Colonic mucosa (tissue), 4 donors: ENCODE data around the gene C7orf57. TPM values are rescaled to one million over a fixed set of nuclear protein-coding genes. Genes with fewer than 3 reads are reported as not detected.

ENCODE experiments used
- DNase-seq: peaks from one replicate; pipeline ENCODE4 v3.0.0-alpha.2; 2020
- H3K27ac ChIP-seq: fragments of 200-600 bp; one replicate; pipeline ENCODE4 v1.8.0; 2021
- H3K27me3 ChIP-seq: fragments of 200-600 bp; one replicate; pipeline ENCODE4 v1.8.0; 2021
- H3K36me3 ChIP-seq: fragments of 200-600 bp; one replicate; pipeline ENCODE4 v1.8.0; 2021
- H3K4me1 ChIP-seq: fragments of 200-600 bp; one replicate; pipeline ENCODE4 v1.8.0; 2021; ENCODE audit warnings: mild to moderate bottlenecking
- H3K4me3 ChIP-seq: fragments of 200-600 bp; one replicate; pipeline ENCODE4 v1.8.0; 2021
- H3K9ac ChIP-seq, 2 donors: one replicate each; pipeline ENCODE4 v1.7.0; 2013; ENCODE audit warnings: control low read depth in 2 of 2, low read depth in 2 of 2, low read length in 2 of 2
- H3K9me3 ChIP-seq: fragments of 200-600 bp; one replicate; pipeline ENCODE4 v1.8.0; 2021
- CTCF ChIP-seq: fragments of 200-600 bp; IDR thresholded peaks from one replicate; pipeline ENCODE4 v1.8.0; 2022; ENCODE audit warnings: antibody characterized with exemption, mild to moderate bottlenecking
- intact Hi-C: fragments of 100-400 bp; cut with DNase I; formaldehyde crosslinking; loops from one replicate; pipeline ENCODE4 v1.14.1; 2022
- total RNA-seq, 2 donors: library from RNA; stranded (reverse); fragmentation: NEBNext Ultra II Directional in 1 of 2; extraction: Animal tissue kit (Norgen Biotek cat#: 25700) in 1 of 2; gene quantifications; one replicate each; pipeline ENCODE4 v1.2.1, GENCODE V29; 2021
- donor health status: healthy.
- donor health status: DM: no; HTN: no; CAD: no.
- donor health status: DM: no; HTN: no; CAD: no.

The C7orf57 gene
- total RNA-seq, 2 donors from 2014 or later, result 0.24 TPM; not detected in 1

GRCh38 chr7:48006866-48007265 lies 28.5 kb upstream of the C7orf57 start:
- TF ChIP-seq CTCF, result no peak
- H3K27me3 ChIP-seq, result no peaks in the 10 kb centered on the region
- no peaks in the 10 kb centered on the region for H3K9me3 ChIP-seq
- no peaks in the 10 kb centered on the region for H3K36me3 ChIP-seq
- no peak overlapping the region for H3K4me3 ChIP-seq
- no peaks in the 10 kb centered on the region for H3K4me1 ChIP-seq
- no peak for DNase-seq
- no peak overlapping the region for H3K27ac ChIP-seq
- H3K9ac ChIP-seq, result no peak overlapping the region
- intact Hi-C loops, result no loop called here

GRCh38 chr7:48009257-48009656 lies 26.1 kb upstream of the C7orf57 start:
- Histone ChIP-seq H3K9ac (no peak overlapping the region), H3K27ac (no peak overlapping the region), H3K4me3 (no peak overlapping the region), H3K4me1 (no peaks in the 10 kb centered on the region), H3K9me3 (no peaks in the 10 kb centered on the region), H3K36me3 (no peaks in the 10 kb centered on the region), H3K27me3 (no peaks in the 10 kb centered on the region)
- no peak for DNase-seq
- intact Hi-C loops, result no loop called here
- no peak for TF ChIP-seq CTCF

- no peak for TF ChIP-seq CTCF
- Histone ChIP-seq H3K36me3 (no peaks in the 10 kb centered on the region), H3K27me3 (no peaks in the 10 kb centered on the region), H3K9ac (no peak overlapping the region), H3K27ac (no peak overlapping the region), H3K4me1 (no peaks in the 10 kb centered on the region), H3K4me3 (no peak overlapping the region), H3K9me3 (no peaks in the 10 kb centered on the region)
- DNase-seq, result no peak
- intact Hi-C loops, result no loop called here
Measured at GRCh38 chr7:48009954-48010353, 25.4 kb upstream of the C7orf57 start.

- H3K36me3 ChIP-seq, result no peaks in the 10 kb centered on the region
- H3K4me3 ChIP-seq, result no peak overlapping the region
- no peaks in the 10 kb centered on the region for H3K4me1 ChIP-seq
- intact Hi-C loops, result no loop called here
- no peak overlapping the region for H3K27ac ChIP-seq
- H3K9ac ChIP-seq, result no peak overlapping the region
- H3K27me3 ChIP-seq, result no peaks in the 10 kb centered on the region
- no peak for TF ChIP-seq CTCF
- no peaks in the 10 kb centered on the region for H3K9me3 ChIP-seq
- DNase-seq, result no peak
Measured at GRCh38 chr7:48011323-48011722, 24.0 kb upstream of the C7orf57 start.

- TF ChIP-seq CTCF, result no peak
- H3K36me3 ChIP-seq, result no peaks in the 10 kb centered on the region
- no peak overlapping the region for H3K27ac ChIP-seq
- no peaks in the 10 kb centered on the region for H3K4me1 ChIP-seq
- intact Hi-C loops, result no loop called here
- H3K9ac ChIP-seq, result no peak overlapping the region
- no peaks in the 10 kb centered on the region for H3K27me3 ChIP-seq
- DNase-seq, result no peak
- H3K4me3 ChIP-seq, result no peak overlapping the region
- H3K9me3 ChIP-seq, result no peaks in the 10 kb centered on the region
Measured at GRCh38 chr7:48011951-48012350, 23.4 kb upstream of the C7orf57 start.

GRCh38 chr7:48016641-48017040 lies 18.7 kb upstream of the C7orf57 start:
- no peak for TF ChIP-seq CTCF

More at GRCh38 chr7:48016641-48017040, 18.7 kb upstream of the C7orf57 start:
- Histone ChIP-seq H3K4me3 (no peak overlapping the region), H3K27ac (no peak overlapping the region), H3K9me3 (no peaks in the 10 kb centered on the region), H3K36me3 (no peaks in the 10 kb centered on the region), H3K4me1 (no peaks in the 10 kb centered on the region), H3K27me3 (no peaks in the 10 kb centered on the region), H3K9ac (no peak overlapping the region)
- no peak for DNase-seq
- intact Hi-C loops, result no loop called here
